K562 (cell line): ENCODE measurements around the gene CYS1. TPM values are rescaled to one million over a fixed set of nuclear protein-coding genes. Genes with fewer than 3 reads are reported as not detected.

Source experiments
- BRF1 ChIP-seq: IDR thresholded peaks from 3 replicates; pipeline ENCODE4 v1.6.1; 2011; ENCODE audit warnings: borderline replicate concordance, mild to moderate bottlenecking; ENCODE audit not compliant: insufficient read length; ENCODE audit errors: extremely low read depth
- E2F1 ChIP-seq: sonication (generic); formaldehyde crosslinking; IDR thresholded peaks from 2 replicates; pipeline ENCODE4 v1.8.1; 2023; ENCODE audit warnings: mild to moderate bottlenecking, missing genetic modification reagents, moderate library complexity
- HCFC1 ChIP-seq: IDR thresholded peaks from 2 replicates; pipeline ENCODE4 v1.6.1; 2012; ENCODE audit warnings: low read depth, low read length, improper control_type of control experiment
- HDGF ChIP-seq: fragments of 450-650 bp; IDR thresholded peaks from 2 replicates; pipeline ENCODE4 v1.6.1; 2016
- HMGN3 ChIP-seq: IDR thresholded peaks from 2 replicates; pipeline ENCODE4 v1.6.1; 2011; ENCODE audit warnings: borderline replicate concordance, low read depth, mild to moderate bottlenecking, mixed read lengths, low read length; ENCODE audit not compliant: insufficient read length; ENCODE audit errors: extremely low read depth
- JUN ChIP-seq, 2 experiments: sonication (generic) in 1 of 2; formaldehyde crosslinking in 1 of 2; IDR thresholded peaks; 2 replicates each; pipeline versions ENCODE4 v1.6.1 to v1.8.0; 2012 to 2022; ENCODE audit warnings: borderline replicate concordance in 2 of 2, mild to moderate bottlenecking in 2 of 2, improper control_type of control experiment in 1 of 2, low read depth in 1 of 2, low read length in 1 of 2, missing genetic modification reagents in 1 of 2
- MAX ChIP-seq: sonication (generic); formaldehyde crosslinking; IDR thresholded peaks from 2 replicates; pipeline ENCODE4 v1.9.0; 2022; ENCODE audit warnings: mild to moderate bottlenecking, missing genetic modification reagents
- MLX ChIP-seq, 2 experiments: fragments of 450-650 bp in 1 of 2; sonication (generic) in 1 of 2; formaldehyde crosslinking; conservative IDR thresholded peaks; 2 replicates each; pipeline versions ENCODE4 v1.4.0 to v1.8.1; 2020 to 2022; ENCODE audit warnings: mild to moderate bottlenecking in 1 of 2, missing genetic modification reagents in 1 of 2
- NFE2L1 ChIP-seq: fragments of 450-650 bp; IDR thresholded peaks from 2 replicates; pipeline ENCODE4 v1.6.1; 2016; ENCODE audit warnings: missing genetic modification characterization, low read depth, mild to moderate bottlenecking, missing compliant biosample characterization, moderate library complexity, borderline replicate concordance
- NR2F6 ChIP-seq: fragments of 450-650 bp; formaldehyde crosslinking; IDR thresholded peaks from 2 replicates; pipeline ENCODE4 v1.4.0; 2020; ENCODE audit warnings: mild to moderate bottlenecking
- SP2 ChIP-seq: IDR thresholded peaks from 2 replicates; pipeline ENCODE4 v1.6.1; 2011; ENCODE audit warnings: mild to moderate bottlenecking, low read depth, low read length, moderate library complexity; ENCODE audit not compliant: poor library complexity, severe bottlenecking; ENCODE audit errors: extremely low read depth
- SRSF7 ChIP-seq: fragments of 200-400 bp; formaldehyde crosslinking; optimal IDR thresholded peaks from 2 replicates; pipeline ENCODE3; 2017; ENCODE audit warnings: mild to moderate bottlenecking, low read depth, low read length
- SRSF9 ChIP-seq: fragments of 200-400 bp; formaldehyde crosslinking; IDR thresholded peaks from 2 replicates; pipeline ENCODE4 v1.6.1; 2017; ENCODE audit warnings: low read depth, low read length, borderline replicate concordance
- STAT5A ChIP-seq: IDR thresholded peaks from 2 replicates; pipeline ENCODE4 v1.6.1; 2012; ENCODE audit warnings: low read length, inconsistent platforms, borderline replicate concordance
- STAT6 ChIP-seq: sonication (generic); formaldehyde crosslinking; IDR thresholded peaks from 2 replicates; pipeline ENCODE4 v1.8.1; 2023; ENCODE audit warnings: mild to moderate bottlenecking, missing genetic modification reagents
- SUPT5H ChIP-seq: fragments of 450-650 bp; IDR thresholded peaks from 2 replicates; pipeline ENCODE4 v1.6.1; 2016
- U2AF1 ChIP-seq: fragments of 200-400 bp; formaldehyde crosslinking; optimal IDR thresholded peaks from 2 replicates; pipeline ENCODE3; 2017; ENCODE audit warnings: mild to moderate bottlenecking, low read depth, low read length, moderate library complexity
- ZBTB17 ChIP-seq: fragments of 450-650 bp; formaldehyde crosslinking; IDR thresholded peaks from 2 replicates; pipeline ENCODE4 v1.4.0; 2020; ENCODE audit warnings: mild to moderate bottlenecking
- ZFP36 ChIP-seq: fragments of 150-350 bp; IDR thresholded peaks from 2 replicates; pipeline ENCODE4 v1.6.1; 2018; ENCODE audit warnings: low read length, low read depth; ENCODE audit not compliant: partially characterized antibody
- ZKSCAN8 ChIP-seq: fragments of 200-800 bp; sonication (Bioruptor generic); IDR thresholded peaks from 2 replicates; pipeline ENCODE4 v1.6.1; 2016; ENCODE audit warnings: missing genetic modification characterization, missing compliant biosample characterization
- ZNF217 ChIP-seq: sonication (generic); formaldehyde crosslinking; IDR thresholded peaks from 2 replicates; pipeline ENCODE4 v1.8.0; 2022; ENCODE audit warnings: mild to moderate bottlenecking, missing genetic modification reagents
- ZSCAN29 ChIP-seq: fragments of 450-650 bp; IDR thresholded peaks from 2 replicates; pipeline ENCODE4 v1.6.1; 2017
- ZSCAN32 ChIP-seq: fragments of 450-650 bp; formaldehyde crosslinking; IDR thresholded peaks from 2 replicates; pipeline ENCODE4 v1.4.0; 2020; ENCODE audit warnings: mild to moderate bottlenecking, moderate library complexity
- polyA plus RNA-seq, 8 experiments: library from polyadenylated mRNA; depleted of rRNA in 4 of 8; stranded (reverse) in 5 of 8; unstranded in 3 of 8; fragments of >200 nt; fragmentation: Nextera tagmentation in 2 of 8; fragmentation: Illumina TruSeq in 1 of 8; extraction: Ambion mirVana in 2 of 8; extraction: Trizol in 1 of 8; gene quantifications; 2 replicates each; pipeline versions ENCODE4 v1.2.1 to v1.2.3, GENCODE V29; 2011 to 2014; ENCODE audit warnings: inconsistent platforms in 1 of 8, missing spikeins in 1 of 8
- total RNA-seq, 7 experiments: library from RNA; depleted of rRNA in 6 of 7; stranded (reverse); fragments of >200 nt in 6 of 7; fragmentation: Illumina TruSeq in 2 of 7; extraction: Trizol in 2 of 7; gene quantifications; 2 replicates each; pipeline versions ENCODE4 v1.2.1 to v1.2.3, GENCODE V29; 2011 to 2021; ENCODE audit warnings: low replicate concordance in 1 of 7

The CYS1 gene
- total and polyA plus RNA-seq, 9 of the 15 experiments (the other 6 are each of a cell fraction or from before 2014, with no cell fraction given): 0.11 to 0.13 TPM; not detected in 7

- TF ChIP-seq HMGN3: peak; percentile 80
- TF ChIP-seq E2F1 (CRISPR knock-in tag): peak; percentile 93; the same call in 1 of the 2 replicates
- TF ChIP-seq ZBTB17 (CRISPR knock-in tag): no peak; the same call in 1 of the 2 replicates
- no peak for TF ChIP-seq JUN (IDR thresholded peaks at IDR 0.05; ENCODE audit: borderline replicate concordance, low read depth, low read length)
- no peak for TF ChIP-seq JUN (CRISPR knock-in tag; IDR thresholded peaks at IDR 0.05; ENCODE audit: borderline replicate concordance)
- no peak for TF ChIP-seq ZNF217
- TF ChIP-seq ZFP36: no peak
- TF ChIP-seq MLX (CRISPR knock-in tag; conservative IDR thresholded peaks at IDR 0.05): peak in 1 of 2 experiments; percentile 82; a peak in 1 of 4 replicates
- TF ChIP-seq MAX: peak; percentile 79
- no peak for TF ChIP-seq ZSCAN29
- peak; percentile 98 for TF ChIP-seq SUPT5H
- no peak for TF ChIP-seq SRSF9
- TF ChIP-seq BRF1: no peak
- no peak for TF ChIP-seq NR2F6
- TF ChIP-seq HCFC1: no peak
- no peak for TF ChIP-seq NFE2L1 (tag)
- TF ChIP-seq U2AF1: peak; percentile 98
- TF ChIP-seq ZKSCAN8 (CRISPR knock-in tag): no peak
- TF ChIP-seq SRSF7: no peak
- no peak for TF ChIP-seq SP2
- no peak for TF ChIP-seq ZSCAN32 (CRISPR knock-in tag)
- TF ChIP-seq HDGF: no peak
- TF ChIP-seq STAT6 (CRISPR knock-in tag): peak; percentile 82; the same call in 1 of the 2 replicates
- TF ChIP-seq STAT5A: no peak
Observed at GRCh38 chr2:10122500-10123280, 42.5 kb upstream of the CYS1 start, which contains the start of gene RRM2 (continued).
